NT2/D1 (cell line): ENCODE results near the gene C1orf116.

ENCODE experiments used
- DNase-seq: peaks from one replicate; pipeline ENCODE4 v3.0.0-alpha.2; 2011; ENCODE audit warnings: low read depth, low spot score
- H3K27me3 ChIP-seq: 2 replicates; pipeline ENCODE4 v1.6.0; 2011; ENCODE audit warnings: mild to moderate bottlenecking; ENCODE audit not compliant: insufficient read length, insufficient read depth
- H3K36me3 ChIP-seq: 2 replicates; pipeline ENCODE4 v1.6.1; 2011; ENCODE audit warnings: mild to moderate bottlenecking, low read length, mixed read lengths; ENCODE audit not compliant: insufficient read depth, insufficient read length
- H3K4me1 ChIP-seq: 2 replicates; pipeline ENCODE4 v1.5.1; 2011; ENCODE audit not compliant: insufficient read depth, insufficient read length
- H3K4me3 ChIP-seq: 2 replicates; pipeline ENCODE4 v1.5.1; 2011; ENCODE audit warnings: low read depth; ENCODE audit not compliant: insufficient read length
- H3K9ac ChIP-seq: 2 replicates; pipeline ENCODE4 v1.6.0; 2011; ENCODE audit warnings: low read depth; ENCODE audit not compliant: insufficient read length
- H3K9me3 ChIP-seq: 2 replicates; pipeline ENCODE4 v1.5.1; 2011; ENCODE audit warnings: mild to moderate bottlenecking, low read length; ENCODE audit not compliant: insufficient read depth
- SUZ12 ChIP-seq: IDR thresholded peaks from 2 replicates; pipeline ENCODE4 v1.6.1; 2011; ENCODE audit not compliant: insufficient read length, insufficient read depth; ENCODE audit errors: extremely low read depth
- YY1 ChIP-seq: IDR thresholded peaks from 2 replicates; pipeline ENCODE4 v1.6.1; 2011; ENCODE audit not compliant: insufficient read length, insufficient read depth
- ZNF274 ChIP-seq: IDR thresholded peaks from 2 replicates; pipeline ENCODE4 v1.6.1; 2011; ENCODE audit warnings: mild to moderate bottlenecking, low read depth, low read length

C1orf116 gene

GRCh38 chr1:207051191-207051943 lies 18.8 kb upstream of the C1orf116 start, which contains the start of gene YOD1:
Gene YOD1 (minus strand): TSS chr1:207051208. CDS start chr1:207051030, 178 bp downstream.
- H3K9ac ChIP-seq, result peak within 1 kb of the TSS; percentile 90
- no peaks in the 10 kb centered on the region for H3K27me3 ChIP-seq
- H3K36me3 ChIP-seq, result peaks cover 32% of the 10 kb centered on the region
- DNase-seq, result no peak
- no peaks in the 10 kb centered on the region for H3K9me3 ChIP-seq
- H3K4me1 ChIP-seq, result peaks cover 2% of the 10 kb centered on the region
- TF ChIP-seq YY1, result no peak
- no peak for TF ChIP-seq ZNF274
- no peak for TF ChIP-seq SUZ12
- H3K4me3 ChIP-seq, result peak within 1 kb of the TSS; percentile 95

- TF ChIP-seq YY1, result peak; percentile 80
- TF ChIP-seq SUZ12, result no peak
- no peaks in the 10 kb centered on the region for H3K9me3 ChIP-seq
- peak overlapping the region; percentile 95 for H3K4me3 ChIP-seq
- peaks cover 2% of the 10 kb centered on the region for H3K4me1 ChIP-seq
- no peaks in the 10 kb centered on the region for H3K27me3 ChIP-seq
- peaks cover 37% of the 10 kb centered on the region for H3K36me3 ChIP-seq
- peak overlapping the region; percentile 90 for H3K9ac ChIP-seq
- DNase-seq, result peak; percentile 95
These were observed 18.1 kb upstream of the C1orf116 start for GRCh38 chr1:207050480-207051190.

- DNase-seq, result peak; percentile 47
- Histone ChIP-seq H3K36me3 (peaks cover 39% of the 10 kb centered on the region), H3K4me3 (peak overlapping the region; percentile 95), H3K9me3 (no peaks in the 10 kb centered on the region), H3K9ac (peak overlapping the region; percentile 90), H3K27me3 (no peaks in the 10 kb centered on the region), H3K4me1 (peaks cover 2% of the 10 kb centered on the region)
- TF ChIP-seq SUZ12 (no peak), ZNF274 (no peak), YY1 (no peak)
These were observed 17.4 kb upstream of the C1orf116 start for GRCh38 chr1:207049974-207050391.

GRCh38 chr1:207049514-207049913 lies 17.0 kb upstream of the C1orf116 start:
- Histone ChIP-seq H3K9me3 (no peaks in the 10 kb centered on the region), H3K4me3 (peak overlapping the region; percentile 95), H3K27me3 (no peaks in the 10 kb centered on the region), H3K36me3 (peaks cover 39% of the 10 kb centered on the region), H3K9ac (peak overlapping the region; percentile 17), H3K4me1 (peaks cover 2% of the 10 kb centered on the region)
- TF ChIP-seq YY1, result no peak
- DNase-seq, result no peak

- H3K9me3 ChIP-seq, result no peaks in the 10 kb centered on the region
- no peaks in the 10 kb centered on the region for H3K27me3 ChIP-seq
- H3K9ac ChIP-seq, result no peak overlapping the region
- H3K4me1 ChIP-seq, result peaks cover 2% of the 10 kb centered on the region
- no peak for TF ChIP-seq YY1
- TF ChIP-seq SUZ12, result no peak
- TF ChIP-seq ZNF274, result no peak
- no peak for DNase-seq
- peak overlapping the region; percentile 95 for H3K4me3 ChIP-seq
- H3K36me3 ChIP-seq, result peaks cover 39% of the 10 kb centered on the region
These were observed 16.5 kb upstream of the C1orf116 start for GRCh38 chr1:207049054-207049453.

GRCh38 chr1:207048041-207048440 lies 15.5 kb upstream of the C1orf116 start:
- no peak for TF ChIP-seq ZNF274
- no peak for TF ChIP-seq YY1
- no peak for TF ChIP-seq SUZ12
- Histone ChIP-seq H3K4me1 (peaks cover 2% of the 10 kb centered on the region), H3K9me3 (no peaks in the 10 kb centered on the region), H3K36me3 (peaks cover 39% of the 10 kb centered on the region), H3K9ac (no peak overlapping the region), H3K27me3 (no peaks in the 10 kb centered on the region), H3K4me3 (no peak overlapping the region)
- DNase-seq, result no peak

- H3K4me3 ChIP-seq, result no peak overlapping the region
- peaks cover 2% of the 10 kb centered on the region for H3K4me1 ChIP-seq
- H3K9ac ChIP-seq, result peak overlapping the region; percentile 14
- no peaks in the 10 kb centered on the region for H3K9me3 ChIP-seq
- peaks cover 39% of the 10 kb centered on the region for H3K36me3 ChIP-seq
- TF ChIP-seq YY1, result no peak
- TF ChIP-seq ZNF274, result no peak
- TF ChIP-seq SUZ12, result no peak
- no peaks in the 10 kb centered on the region for H3K27me3 ChIP-seq
- DNase-seq, result no peak
These were observed 14.9 kb upstream of the C1orf116 start for GRCh38 chr1:207047505-207047904.
